PC-9 (cell line): ENCODE data around the gene RNF121.

Source experiments
- EZH2 ChIP-seq: fragments of 200-600 bp; sonication (generic); IDR thresholded peaks from 2 replicates; pipeline ENCODE4 v1.8.0; 2017; ENCODE audit warnings: antibody characterized with exemption, low read depth
- TF ChIP-seq, protein P1 (sequence below): fragments of 200-600 bp; sonication (generic); conservative IDR thresholded peaks from 2 replicates; pipeline ENCODE4 v1.6.1; 2017; ENCODE audit warnings: mixed run types, antibody characterized with exemption, mild to moderate bottlenecking, moderate library complexity

GRCh38 chr11:71999362-71999761, 70.5 kb downstream of the RNF121 start:
- TF ChIP-seq, protein P1, sequence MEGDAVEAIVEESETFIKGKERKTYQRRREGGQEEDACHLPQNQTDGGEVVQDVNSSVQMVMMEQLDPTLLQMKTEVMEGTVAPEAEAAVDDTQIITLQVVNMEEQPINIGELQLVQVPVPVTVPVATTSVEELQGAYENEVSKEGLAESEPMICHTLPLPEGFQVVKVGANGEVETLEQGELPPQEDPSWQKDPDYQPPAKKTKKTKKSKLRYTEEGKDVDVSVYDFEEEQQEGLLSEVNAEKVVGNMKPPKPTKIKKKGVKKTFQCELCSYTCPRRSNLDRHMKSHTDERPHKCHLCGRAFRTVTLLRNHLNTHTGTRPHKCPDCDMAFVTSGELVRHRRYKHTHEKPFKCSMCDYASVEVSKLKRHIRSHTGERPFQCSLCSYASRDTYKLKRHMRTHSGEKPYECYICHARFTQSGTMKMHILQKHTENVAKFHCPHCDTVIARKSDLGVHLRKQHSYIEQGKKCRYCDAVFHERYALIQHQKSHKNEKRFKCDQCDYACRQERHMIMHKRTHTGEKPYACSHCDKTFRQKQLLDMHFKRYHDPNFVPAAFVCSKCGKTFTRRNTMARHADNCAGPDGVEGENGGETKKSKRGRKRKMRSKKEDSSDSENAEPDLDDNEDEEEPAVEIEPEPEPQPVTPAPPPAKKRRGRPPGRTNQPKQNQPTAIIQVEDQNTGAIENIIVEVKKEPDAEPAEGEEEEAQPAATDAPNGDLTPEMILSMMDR, result no peak
- no peak for TF ChIP-seq EZH2
